Panc1 (cell line): ENCODE results near the gene GGA2. TPM values are rescaled to one million over a fixed set of nuclear protein-coding genes. Genes with fewer than 3 reads are reported as not detected.

Experiments used
- ATAC-seq: fragments of 200-7000 bp; cut with Tn5 transposase; 2 replicates; pipeline ENCODE4 v1.9.1; 2020; ENCODE audit warnings: mild to moderate bottlenecking, moderate library complexity
- BruUV-seq: library from RNA; stranded (reverse); fragments of 400-500 nt; replicated peaks from 2 replicates; lab custom pipeline; 2021; lab: Mats Ljungman, UMichigan
- CTCF ChIA-PET: fragments of 300-600 bp; sonication (Branson Sonifier 250); formaldehyde crosslinking; loops from one replicate; lab custom pipeline; 2022; ENCODE audit warnings: antibody characterized with exemption; lab: Charles Lee
- POLR2A ChIA-PET: fragments of 300-600 bp; sonication (Branson Sonifier 250); formaldehyde crosslinking; loops from one replicate; lab custom pipeline; 2022; ENCODE audit warnings: antibody characterized with exemption; lab: Charles Lee
- DNase-seq: peaks from one replicate; pipeline ENCODE4 v3.0.0-alpha.2; 2010; ENCODE audit warnings: low read depth, low spot score
- H3K27ac ChIP-seq: 2 replicates; pipeline ENCODE4 v1.5.1; 2011; ENCODE audit warnings: mild to moderate bottlenecking, low read length, inconsistent platforms
- H3K27me3 ChIP-seq: fragments of 200-500 bp; sonication (Bioruptor generic); 2 replicates; pipeline ENCODE4 v1.6.0; 2014; ENCODE audit warnings: low read length, inconsistent platforms; ENCODE audit not compliant: control insufficient read depth, insufficient read depth
- H3K36me3 ChIP-seq: fragments of 200-500 bp; sonication (Bioruptor generic); 2 replicates; pipeline ENCODE4 v1.5.1; 2014; ENCODE audit warnings: inconsistent platforms, mild to moderate bottlenecking, low read length, moderate library complexity; ENCODE audit not compliant: control insufficient read depth, insufficient read depth
- H3K4me1 ChIP-seq: 2 replicates; pipeline ENCODE4 v1.5.1; 2011; ENCODE audit warnings: inconsistent platforms, mild to moderate bottlenecking, low read length, moderate library complexity; ENCODE audit not compliant: control insufficient read depth, insufficient read depth
- H3K4me3 ChIP-seq, 2 experiments: 2 replicates each; pipeline ENCODE4 v1.5.1; 2011 to 2012; ENCODE audit warnings: low read depth in 2 of 2, low read length in 2 of 2, mild to moderate bottlenecking in 2 of 2, inconsistent platforms in 1 of 2, moderate library complexity in 1 of 2
- H3K9me3 ChIP-seq: fragments of 200-500 bp; sonication (Bioruptor generic); 2 replicates; pipeline ENCODE4 v1.5.1; 2014; ENCODE audit warnings: low read depth, mild to moderate bottlenecking, inconsistent platforms, low read length, moderate library complexity; ENCODE audit not compliant: control insufficient read depth, insufficient read depth
- CTCF ChIP-seq: fragments of 450-650 bp; IDR thresholded peaks from 2 replicates; pipeline ENCODE4 v1.5.1; 2017; ENCODE audit warnings: mild to moderate bottlenecking
- POLR2AphosphoS5 ChIP-seq: IDR thresholded peaks from 2 replicates; pipeline ENCODE4 v1.6.1; 2012; ENCODE audit warnings: mild to moderate bottlenecking, low read depth, low read length, moderate library complexity
- REST ChIP-seq, 2 experiments: IDR thresholded peaks; 2 replicates each; pipeline ENCODE4 v1.6.1; 2011 to 2012; ENCODE audit warnings: low read depth in 2 of 2, control low read depth in 1 of 2, low read length in 1 of 2, mild to moderate bottlenecking in 1 of 2, moderate library complexity in 1 of 2; ENCODE audit not compliant: insufficient read depth in 1 of 2
- SIN3A ChIP-seq: IDR thresholded peaks from 2 replicates; pipeline ENCODE4 v1.6.1; 2012; ENCODE audit warnings: low read depth, mild to moderate bottlenecking, low read length, moderate library complexity, borderline replicate concordance; ENCODE audit not compliant: insufficient read depth
- TCF7L2 ChIP-seq: IDR thresholded peaks from 2 replicates; pipeline ENCODE4 v1.6.1; 2011; ENCODE audit warnings: mild to moderate bottlenecking, low read depth, low read length, inconsistent platforms
- in situ Hi-C: cut with HindIII; loops from 2 replicates; pipeline ENCODE4 v1.10.0; 2016; ENCODE audit warnings: low sequenced_read_pairs, low pct_unique_long_range_greater_than_20kb
- intact Hi-C: fragments of 100-400 bp; cut with micrococcal nuclease; formaldehyde crosslinking; loops from one replicate; pipeline ENCODE4 v1.10.0; 2022; ENCODE audit not compliant: unreplicated experiment
- total RNA-seq: library from RNA; stranded (reverse); gene quantifications from one replicate; pipeline ENCODE4 v1.2.1, GENCODE V29; 2021; ENCODE audit not compliant: unreplicated experiment

Gene GGA2
- total RNA-seq, 1 experiment from 2014 or later: 100 TPM

- Histone ChIP-seq H3K4me1 (no peaks in the 10 kb centered on the region), H3K36me3 (peaks cover 13% of the 10 kb centered on the region), H3K27ac (no peak overlapping the region), H3K27me3 (no peaks in the 10 kb centered on the region), H3K9me3 (no peaks in the 10 kb centered on the region), H3K4me3 (no peak overlapping the region)
- no peak for ATAC-seq
- in situ Hi-C loops (no loop called here), intact Hi-C loops (no loop called here)
- DNase-seq: no peak
- TF ChIP-seq CTCF (no peak), SIN3A (no peak), POLR2AphosphoS5 (no peak), TCF7L2 (no peak), REST (IDR thresholded peaks at IDR 0.05; ENCODE audit: insufficient read depth in 1 of 2, low read depth in 2 of 2, low read length in 1 of 2) (no peak)
- CTCF ChIA-PET: interaction anchor here (0.6 kb wide), 1 partner anchor 507 kb away, joined by 3 read pairs; no protein-coding TSS in a partner anchor
- BruUV-seq: no TSS peak
- POLR2A ChIA-PET: interaction anchor here (0.6 to 0.7 kb wide), 2 partner anchors 49 to 57 kb away, joined by 3 read pairs; no protein-coding TSS in a partner anchor
Measured at GRCh38 chr16:23521037-23521743, 10.9 kb upstream of the GGA2 start.

- intact Hi-C loops: no loop called here
- ATAC-seq: no peak
Measured at GRCh38 chr16:23520500-23520899, 10.2 kb upstream of the GGA2 start.

More at GRCh38 chr16:23520500-23520899, 10.2 kb upstream of the GGA2 start:
- Histone ChIP-seq H3K9me3 (no peaks in the 10 kb centered on the region), H3K27ac (no peak overlapping the region), H3K36me3 (peaks cover 13% of the 10 kb centered on the region), H3K27me3 (no peaks in the 10 kb centered on the region), H3K4me3 (no peak overlapping the region), H3K4me1 (no peaks in the 10 kb centered on the region)
- in situ Hi-C loops: no loop called here
- no peak for DNase-seq
- no TSS peak for BruUV-seq
- TF ChIP-seq TCF7L2: no peak
- TF ChIP-seq POLR2AphosphoS5: no peak
- TF ChIP-seq CTCF: no peak
- no peak for TF ChIP-seq REST (IDR thresholded peaks at IDR 0.05; ENCODE audit: insufficient read depth in 1 of 2, low read depth in 2 of 2, low read length in 1 of 2)
- no peak for TF ChIP-seq SIN3A
- POLR2A ChIA-PET: interaction anchor here (0.6 kb wide), 1 partner anchor 50 kb away, joined by 3 read pairs; no protein-coding TSS in a partner anchor
- CTCF ChIA-PET: interaction anchor here (0.6 kb wide), 1 partner anchor 507 kb away, joined by 3 read pairs; no protein-coding TSS in a partner anchor
